GM12864 (cell line): Measurements from ENCODE around the gene HORMAD2.

ENCODE experiments used
- DNase-seq: peaks from one replicate; pipeline ENCODE4 v3.0.0-alpha.2; 2011; ENCODE audit warnings: low read depth
- H3K4me3 ChIP-seq: 2 replicates; pipeline ENCODE4 v1.5.1; 2011; ENCODE audit warnings: mild to moderate bottlenecking, low read depth, low read length, control low read depth
- TF ChIP-seq, protein P1 (sequence below): IDR thresholded peaks from 2 replicates; pipeline ENCODE4 v1.5.1; 2011; ENCODE audit warnings: low read depth, mild to moderate bottlenecking, moderate library complexity, low read length, control low read depth, inconsistent platforms; ENCODE audit errors: missing control alignments

HORMAD2 gene

DNA sequence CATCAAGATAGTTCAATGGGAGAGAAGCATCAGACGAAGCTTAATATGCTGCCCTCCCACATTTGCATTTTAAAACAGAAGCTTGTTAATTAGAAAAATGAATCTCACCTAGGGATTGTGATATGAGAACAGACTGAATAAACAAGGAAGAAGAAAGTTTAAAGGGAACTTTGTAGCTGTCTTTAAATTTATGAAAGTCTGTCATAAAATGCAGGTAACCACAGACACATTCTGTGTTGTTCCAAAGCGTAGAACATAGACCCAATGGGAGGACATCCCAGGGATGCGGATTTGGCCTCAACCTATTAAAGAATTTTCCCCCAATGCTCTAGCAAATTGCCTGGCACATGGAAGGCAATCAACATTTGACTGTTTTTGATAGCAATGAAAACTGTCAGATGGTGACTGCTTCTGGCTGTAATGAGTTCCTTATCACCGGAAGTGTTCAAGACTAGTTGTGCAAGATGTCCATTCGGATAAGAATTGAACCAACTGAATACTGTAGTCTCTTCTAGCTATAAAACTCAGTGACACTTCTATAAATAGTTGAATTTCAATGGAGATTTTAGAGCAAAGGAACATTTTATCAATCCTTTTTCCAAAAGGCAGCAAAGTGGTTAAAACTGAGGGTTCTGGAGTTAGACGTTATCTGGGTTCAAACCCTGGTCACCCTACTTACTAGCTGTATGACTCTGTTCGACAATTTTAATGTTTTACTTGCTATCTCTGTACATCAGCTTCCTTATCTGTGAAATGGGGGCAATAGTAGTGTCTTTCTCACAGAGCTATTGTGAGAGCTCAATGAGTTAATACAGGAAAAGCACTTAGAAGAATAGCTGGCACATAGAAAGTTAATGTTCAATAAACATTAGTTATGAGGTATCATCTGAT, 101.4 kb downstream of the HORMAD2 start:
- H3K4me3 ChIP-seq: no peak overlapping the region
- TF ChIP-seq, protein P1, sequence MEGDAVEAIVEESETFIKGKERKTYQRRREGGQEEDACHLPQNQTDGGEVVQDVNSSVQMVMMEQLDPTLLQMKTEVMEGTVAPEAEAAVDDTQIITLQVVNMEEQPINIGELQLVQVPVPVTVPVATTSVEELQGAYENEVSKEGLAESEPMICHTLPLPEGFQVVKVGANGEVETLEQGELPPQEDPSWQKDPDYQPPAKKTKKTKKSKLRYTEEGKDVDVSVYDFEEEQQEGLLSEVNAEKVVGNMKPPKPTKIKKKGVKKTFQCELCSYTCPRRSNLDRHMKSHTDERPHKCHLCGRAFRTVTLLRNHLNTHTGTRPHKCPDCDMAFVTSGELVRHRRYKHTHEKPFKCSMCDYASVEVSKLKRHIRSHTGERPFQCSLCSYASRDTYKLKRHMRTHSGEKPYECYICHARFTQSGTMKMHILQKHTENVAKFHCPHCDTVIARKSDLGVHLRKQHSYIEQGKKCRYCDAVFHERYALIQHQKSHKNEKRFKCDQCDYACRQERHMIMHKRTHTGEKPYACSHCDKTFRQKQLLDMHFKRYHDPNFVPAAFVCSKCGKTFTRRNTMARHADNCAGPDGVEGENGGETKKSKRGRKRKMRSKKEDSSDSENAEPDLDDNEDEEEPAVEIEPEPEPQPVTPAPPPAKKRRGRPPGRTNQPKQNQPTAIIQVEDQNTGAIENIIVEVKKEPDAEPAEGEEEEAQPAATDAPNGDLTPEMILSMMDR: no peak
- DNase-seq: no peak

DNA sequence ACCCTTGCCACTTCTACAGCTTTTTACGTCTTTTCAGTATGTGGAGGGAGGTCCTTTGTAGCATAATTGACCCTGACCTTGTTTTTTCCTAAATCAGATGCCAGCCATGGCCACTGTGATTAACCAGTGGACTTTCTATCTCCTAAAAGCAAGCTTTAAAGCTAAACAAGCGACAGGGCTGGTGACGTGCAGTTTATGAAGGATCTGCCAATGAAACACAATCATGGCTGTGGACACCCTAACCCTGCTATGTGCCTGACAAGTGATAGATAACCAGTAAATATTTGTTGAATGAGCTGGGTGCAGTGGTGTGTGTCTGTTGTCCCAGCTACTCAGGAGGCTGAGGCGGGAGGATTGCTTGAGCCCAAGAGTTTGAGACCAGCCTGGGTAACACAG, 102.1 kb downstream of the HORMAD2 start:
- DNase-seq: no peak
- TF ChIP-seq, protein P1: no peak
- H3K4me3 ChIP-seq: no peak overlapping the region

DNA sequence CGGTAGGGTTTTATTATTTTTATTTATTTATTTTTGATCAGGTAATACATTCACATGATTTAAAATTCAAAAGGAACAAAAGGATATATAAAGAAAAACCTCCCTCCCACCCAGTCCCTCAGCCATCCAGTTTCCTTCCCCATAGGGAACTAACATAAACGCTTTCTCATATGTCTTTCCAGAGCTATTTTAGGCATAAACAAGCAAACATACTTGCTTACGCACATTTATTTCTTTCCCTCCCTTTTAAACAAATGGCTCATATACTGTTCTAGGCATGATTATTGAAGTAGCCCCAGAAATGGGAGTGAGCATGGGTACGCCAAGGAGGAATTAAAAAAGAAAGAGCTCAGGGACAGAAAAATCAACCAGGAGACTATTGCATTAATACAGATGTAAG, 102.6 kb downstream of the HORMAD2 start:
- DNase-seq: no peak
- H3K4me3 ChIP-seq: no peak overlapping the region
- TF ChIP-seq, protein P1: no peak

DNA sequence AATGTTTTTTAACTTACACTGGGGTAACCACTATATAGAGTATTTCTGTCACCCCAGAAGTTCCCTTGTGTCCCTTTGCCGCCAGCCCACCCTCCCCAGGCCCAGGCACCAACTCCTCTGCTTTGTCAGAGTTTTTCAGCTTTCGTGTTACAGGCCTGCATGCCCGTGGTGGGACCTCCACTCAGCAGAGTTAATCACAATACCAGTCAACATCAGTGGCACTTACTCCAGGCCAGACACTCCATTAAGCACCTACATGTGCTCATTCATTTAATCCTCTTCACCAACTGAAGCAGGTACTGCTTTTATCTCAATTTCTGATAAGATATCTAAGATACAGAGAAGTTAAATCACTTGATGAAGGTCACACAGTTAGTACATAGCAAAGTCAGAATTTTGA, 103.0 kb downstream of the HORMAD2 start:
- TF ChIP-seq, protein P1: no peak
- no peak overlapping the region for H3K4me3 ChIP-seq
- no peak for DNase-seq

DNA sequence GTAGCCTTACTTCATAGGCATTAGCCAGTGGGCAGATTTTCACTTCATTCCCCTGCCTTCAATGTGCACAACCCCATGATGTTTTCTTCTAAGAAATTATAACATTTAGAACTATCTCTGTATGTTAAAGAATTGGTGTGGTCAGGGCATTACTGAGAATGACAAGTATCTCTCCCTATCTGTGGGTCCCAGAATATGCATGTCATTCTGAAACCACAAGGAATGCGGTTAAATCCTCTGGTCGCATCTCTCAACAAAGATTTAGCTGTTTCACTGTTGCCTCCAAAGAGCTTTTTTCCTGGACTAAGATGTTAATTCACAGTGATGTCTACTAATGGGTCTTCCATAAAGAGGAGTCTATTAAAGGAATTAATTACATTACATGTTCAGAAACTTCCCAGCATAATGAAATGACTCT, 103.6 kb downstream of the HORMAD2 start:
- TF ChIP-seq, protein P1: no peak
- no peak overlapping the region for H3K4me3 ChIP-seq
- no peak for DNase-seq

DNA sequence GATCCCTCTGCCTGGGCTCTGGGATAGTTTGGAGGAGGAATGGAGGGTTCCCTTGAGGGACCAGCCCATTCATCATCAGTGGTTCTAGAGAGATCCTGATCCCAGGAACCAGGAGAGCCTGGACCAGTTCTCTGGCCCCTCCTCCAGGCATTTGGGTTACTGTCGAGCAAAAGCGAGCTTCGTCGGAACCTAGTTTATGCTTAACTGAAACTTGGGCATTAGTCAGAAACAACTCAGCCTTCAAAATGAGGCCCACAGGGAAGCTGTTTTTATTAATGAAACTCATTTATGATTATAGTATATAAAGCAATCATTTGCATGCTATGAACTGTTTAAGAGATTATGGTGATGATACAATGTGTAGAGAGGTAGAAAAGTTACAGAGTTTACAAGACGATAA, 104.9 kb downstream of the HORMAD2 start:
- H3K4me3 ChIP-seq: no peak overlapping the region
- no peak for DNase-seq
- TF ChIP-seq, protein P1: no peak

DNA sequence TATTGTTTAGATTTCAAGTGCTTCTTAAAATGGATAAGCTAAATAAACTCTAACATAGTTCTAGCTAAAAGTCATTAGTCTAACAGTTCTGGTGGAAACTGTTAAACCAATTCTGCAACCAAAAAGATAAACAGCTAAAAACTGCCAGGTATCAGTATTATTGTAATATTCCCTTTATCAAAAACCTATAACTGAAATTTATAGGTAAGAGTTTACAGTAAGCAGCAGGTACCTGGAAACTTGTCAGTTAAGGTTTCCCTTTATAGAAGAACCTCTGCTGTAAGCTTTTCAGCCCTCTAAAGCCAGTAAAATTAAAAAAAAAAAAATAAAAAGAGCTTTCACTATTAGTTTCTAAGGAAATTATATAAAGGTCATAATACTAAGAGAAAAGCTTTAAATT, 105.3 kb downstream of the HORMAD2 start:
- H3K4me3 ChIP-seq: no peak overlapping the region
- TF ChIP-seq, protein P1: no peak
- DNase-seq: no peak
